Measurements from ENCODE around the gene TAF1D.

TAF1D gene

DNA sequence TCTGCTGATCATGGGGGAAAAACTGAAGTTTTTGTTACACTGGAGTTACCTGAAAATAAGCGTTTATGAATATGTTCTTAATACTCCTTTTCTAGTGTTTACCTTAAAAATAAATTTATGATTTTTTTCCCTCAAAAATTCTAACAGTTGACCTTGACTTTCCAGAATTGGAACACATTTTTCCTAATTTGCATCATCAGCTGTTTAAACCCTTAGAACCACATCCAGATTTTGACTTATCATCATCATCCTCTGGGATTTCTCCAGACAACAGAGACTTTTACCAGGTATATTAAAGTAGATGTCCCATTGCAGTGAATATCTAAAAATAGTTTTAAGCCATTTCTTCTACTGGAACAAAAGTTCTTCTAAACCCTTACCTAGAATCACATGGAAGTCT is 17.2 kb downstream of the TAF1D start:
- no peak for DNase-seq (ENCODE audit: low read depth)
- H3K4me3 ChIP-seq (ENCODE audit: low read depth, low read length), result no peak overlapping the region
- TF ChIP-seq CTCF (conservative IDR thresholded peaks at IDR 0.05; ENCODE audit: low read depth, low read length), result no peak

DNA sequence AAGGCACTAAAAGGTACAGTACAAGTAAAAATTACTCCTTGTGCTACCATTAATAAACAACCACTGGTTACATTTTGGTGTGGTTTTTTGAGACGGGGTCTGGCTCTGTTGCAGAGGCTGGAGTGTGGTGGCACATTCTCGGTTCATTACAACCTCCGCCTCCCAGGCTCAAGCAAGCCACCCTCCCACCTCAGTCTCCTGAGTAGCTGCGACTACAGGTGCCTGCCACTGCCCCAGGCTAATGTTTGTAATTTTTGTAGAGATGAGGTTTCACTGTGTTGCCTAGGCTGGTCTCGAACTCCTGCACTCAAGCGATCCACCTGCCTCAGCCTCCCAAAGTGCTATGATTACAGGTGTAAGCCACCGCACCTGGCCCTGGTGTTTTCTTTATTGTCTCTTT is 20.8 kb downstream of the TAF1D start:
- no peak for TF ChIP-seq CTCF (conservative IDR thresholded peaks at IDR 0.05; ENCODE audit: low read depth, low read length)
- no peak overlapping the region for H3K4me3 ChIP-seq (ENCODE audit: low read depth, low read length)
- DNase-seq (ENCODE audit: low read depth), result no peak

GRCh38 chr11:93719310-93719709 is 22.0 kb downstream of the TAF1D start:
- no peak for TF ChIP-seq CTCF (conservative IDR thresholded peaks at IDR 0.05; ENCODE audit: low read depth, low read length)
- H3K4me3 ChIP-seq (ENCODE audit: low read depth, low read length), result no peak overlapping the region

DNA sequence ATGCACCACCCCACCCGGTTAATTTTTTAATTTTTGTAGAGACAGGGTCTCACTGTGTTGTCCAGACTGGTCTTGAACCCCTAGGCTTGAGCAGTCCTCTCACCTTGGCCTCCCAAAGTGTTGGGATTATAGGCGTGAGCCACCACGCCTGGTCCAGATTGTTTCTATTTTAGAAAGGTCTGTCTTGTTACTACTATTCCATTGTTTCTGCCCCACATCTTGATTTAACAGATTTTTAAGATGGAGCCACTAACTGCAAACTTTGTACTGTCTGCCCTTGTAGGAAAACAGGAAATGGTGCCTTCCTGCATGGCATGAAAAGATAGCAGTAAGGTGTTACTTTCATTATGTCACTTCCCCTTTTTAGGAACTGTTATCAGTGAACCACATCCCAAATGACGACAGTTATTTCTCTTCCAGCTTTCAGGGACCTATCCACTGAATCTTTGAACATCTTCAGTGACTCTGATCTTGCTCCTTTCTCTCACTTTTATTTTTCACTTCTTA is 23.2 kb downstream of the TAF1D start:
- DNase-seq (ENCODE audit: low read depth), result no peak
- no peak for TF ChIP-seq CTCF (conservative IDR thresholded peaks at IDR 0.05; ENCODE audit: low read depth, low read length)
- no peak overlapping the region for H3K4me3 ChIP-seq (ENCODE audit: low read depth, low read length)

More at GRCh38 chr11:93719310-93719709, 22.0 kb downstream of the TAF1D start:
- no peak for DNase-seq (ENCODE audit: low read depth)

- no peak for DNase-seq (ENCODE audit: low read depth)
- H3K4me3 ChIP-seq (ENCODE audit: low read depth, low read length), result no peak overlapping the region
- TF ChIP-seq CTCF (conservative IDR thresholded peaks at IDR 0.05; ENCODE audit: low read depth, low read length), result no peak
Observed at GRCh38 chr11:93717501-93717900, 23.8 kb downstream of the TAF1D start.

GRCh38 chr11:93715797-93716396 is 25.4 kb downstream of the TAF1D start:
- no peak for TF ChIP-seq CTCF (conservative IDR thresholded peaks at IDR 0.05; ENCODE audit: low read depth, low read length)
- H3K4me3 ChIP-seq (ENCODE audit: low read depth, low read length), result no peak overlapping the region

GRCh38 chr11:93712678-93713077 is 28.6 kb downstream of the TAF1D start:
- DNase-seq (ENCODE audit: low read depth), result no peak
- no peak overlapping the region for H3K4me3 ChIP-seq (ENCODE audit: low read depth, low read length)
- TF ChIP-seq CTCF (conservative IDR thresholded peaks at IDR 0.05; ENCODE audit: low read depth, low read length), result no peak

More at GRCh38 chr11:93715797-93716396, 25.4 kb downstream of the TAF1D start:
- no peak for DNase-seq (ENCODE audit: low read depth)
